GM19455 (cell line): ENCODE data around the gene TMEM129.
A peak's percentile ranks its signal among the peaks of the same experiment; 100 is the strongest.

Experiments
- ATAC-seq: cut with Tn5 transposase; IDR thresholded peaks from one replicate; pipeline ENCODE4 v1.9.1; 2021; ENCODE audit not compliant: unreplicated experiment

Gene TMEM129

DNA sequence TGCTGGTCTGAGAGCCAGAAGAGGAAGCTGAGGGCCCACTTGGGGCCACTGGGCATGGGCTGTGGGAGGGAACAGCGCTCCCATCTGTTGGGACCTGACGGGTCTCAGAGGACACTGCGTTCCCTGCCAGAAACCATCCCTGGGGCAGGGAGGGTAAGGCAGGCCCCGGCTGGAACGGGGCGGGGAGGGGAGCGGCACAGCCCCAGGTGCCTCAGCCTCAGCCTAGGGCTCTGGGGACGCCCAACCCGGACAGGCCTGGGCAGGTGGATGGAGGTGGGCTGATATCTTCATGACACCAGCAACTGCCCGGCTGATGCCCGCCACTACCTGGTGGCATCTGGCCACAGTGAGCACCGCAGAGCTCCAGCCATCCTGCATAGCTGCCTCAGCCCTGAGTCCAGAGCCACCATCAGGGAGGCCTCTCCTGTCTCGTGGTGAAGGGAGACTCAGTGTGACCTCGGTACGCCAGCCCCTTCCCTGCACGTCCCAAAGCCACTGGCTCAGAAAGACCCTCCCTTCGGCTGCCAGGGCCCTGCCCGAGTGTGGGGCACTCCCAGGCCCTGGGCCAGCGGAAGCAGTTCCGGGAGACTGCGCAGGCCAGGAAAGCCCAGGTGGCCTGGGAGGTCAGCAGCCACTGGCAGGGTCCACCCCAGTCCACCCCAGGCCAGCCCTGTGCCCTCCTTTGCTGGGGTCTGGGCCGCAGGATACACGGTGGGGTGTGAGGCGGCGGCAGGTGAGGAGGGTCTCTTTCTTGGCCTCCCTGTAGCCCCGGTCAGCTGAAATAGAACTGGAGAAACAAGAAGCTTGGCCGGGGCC lies 37.4 kb upstream of the TMEM129 start:
- no peak for ATAC-seq

DNA sequence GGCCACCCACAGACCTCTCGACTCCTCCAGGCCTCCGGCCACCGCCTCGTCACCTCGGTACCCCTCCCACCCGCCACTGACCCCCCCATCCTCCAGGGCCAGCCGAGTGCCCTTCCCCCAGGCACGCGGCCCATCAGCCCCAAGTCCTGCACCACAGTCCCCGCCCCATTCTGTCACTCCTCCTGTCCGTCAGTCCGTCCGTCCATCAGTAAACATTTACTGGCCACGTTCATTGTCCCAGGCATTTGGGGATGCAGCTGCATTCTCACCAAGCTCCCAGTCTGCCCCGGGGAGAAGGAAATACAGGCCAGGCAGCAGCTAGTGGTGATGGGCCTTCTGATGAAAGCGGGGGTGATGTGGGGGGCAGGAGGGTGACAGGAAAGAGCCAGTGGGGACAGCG lies 36.7 kb upstream of the TMEM129 start:
- ATAC-seq = no peak

DNA sequence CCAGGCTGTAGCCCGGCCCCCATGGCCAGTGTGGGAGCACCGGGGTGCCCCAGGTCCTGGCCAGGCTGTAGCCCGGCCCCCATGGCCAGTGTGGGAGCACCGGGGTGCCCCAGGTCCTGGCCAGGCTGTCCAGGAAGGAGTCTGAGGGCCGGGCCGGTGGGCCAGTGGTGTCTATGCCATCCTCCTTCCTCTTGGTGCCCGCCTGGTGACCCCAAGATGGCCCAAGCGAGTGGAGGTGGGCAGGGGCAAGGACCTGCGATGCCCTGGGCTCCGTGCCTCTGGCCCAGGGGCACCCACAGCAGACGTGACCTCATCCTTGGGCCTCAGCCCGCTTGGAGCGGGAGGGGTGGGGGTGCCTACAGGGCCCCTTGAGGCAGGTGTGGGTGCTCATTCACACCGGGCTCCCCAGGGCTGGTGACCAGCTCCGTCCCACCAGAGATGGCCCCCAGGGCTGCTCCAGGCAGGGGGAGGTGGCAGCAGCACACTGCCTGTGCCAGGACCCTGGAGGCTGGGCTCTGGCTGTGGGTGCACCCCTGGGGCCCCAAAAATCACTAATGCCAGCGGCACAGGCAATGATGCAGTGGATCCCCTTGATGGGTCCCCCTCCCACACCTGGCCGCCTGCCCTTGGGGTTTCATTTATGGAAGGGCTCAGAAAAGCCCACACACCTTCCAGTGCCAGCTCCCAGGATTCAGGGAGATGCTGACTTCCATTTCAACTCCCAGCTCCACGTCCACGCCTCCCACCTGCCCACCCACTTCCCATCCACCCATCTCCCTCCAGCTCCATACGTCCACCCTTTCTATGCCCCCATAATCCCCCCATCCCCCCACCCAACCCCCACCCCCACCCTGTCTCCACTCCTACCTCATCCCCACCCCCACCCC lies 36.0 kb upstream of the TMEM129 start:
- ATAC-seq = no peak

DNA sequence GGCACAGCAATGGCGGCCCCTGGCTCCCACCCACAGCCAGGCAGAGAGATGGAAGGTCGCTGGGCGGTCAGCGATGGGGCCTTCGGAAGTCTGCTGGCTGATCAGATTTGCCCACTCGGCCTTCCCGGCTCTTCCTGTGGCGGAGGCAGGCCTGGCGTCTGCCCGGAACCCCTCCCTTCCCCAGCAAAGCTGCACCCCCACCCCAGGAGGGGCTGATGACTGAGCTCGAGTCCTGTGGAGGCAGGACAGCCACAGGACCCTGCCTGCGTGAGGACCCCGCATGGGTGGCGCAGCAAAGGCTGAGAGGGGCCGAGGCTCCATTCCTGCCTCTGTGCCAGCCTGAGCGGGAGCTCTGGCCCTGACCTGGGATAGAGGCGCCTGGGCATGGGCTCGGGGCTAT lies 35.0 kb upstream of the TMEM129 start:
- no peak for ATAC-seq

DNA sequence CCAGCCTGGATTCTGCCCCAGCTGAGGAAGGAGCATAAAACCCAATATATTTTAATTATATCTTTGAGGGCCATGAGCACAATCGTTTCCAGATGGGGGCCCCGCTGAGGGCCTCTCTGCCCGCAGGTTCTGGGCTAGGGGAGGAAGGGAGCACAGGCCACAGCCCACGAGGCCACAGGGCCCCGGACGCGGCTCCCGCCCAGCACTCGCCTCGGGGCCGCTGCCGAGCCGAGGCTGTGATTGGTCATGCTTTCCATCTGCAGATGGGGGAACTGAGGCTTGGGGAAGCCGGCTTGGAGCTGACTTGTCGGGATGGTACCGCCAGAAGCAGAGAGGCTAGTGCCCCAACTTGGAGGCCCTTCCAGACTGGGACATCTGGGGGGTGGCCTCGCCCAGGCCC lies 34.2 kb upstream of the TMEM129 start:
- ATAC-seq = no peak

DNA sequence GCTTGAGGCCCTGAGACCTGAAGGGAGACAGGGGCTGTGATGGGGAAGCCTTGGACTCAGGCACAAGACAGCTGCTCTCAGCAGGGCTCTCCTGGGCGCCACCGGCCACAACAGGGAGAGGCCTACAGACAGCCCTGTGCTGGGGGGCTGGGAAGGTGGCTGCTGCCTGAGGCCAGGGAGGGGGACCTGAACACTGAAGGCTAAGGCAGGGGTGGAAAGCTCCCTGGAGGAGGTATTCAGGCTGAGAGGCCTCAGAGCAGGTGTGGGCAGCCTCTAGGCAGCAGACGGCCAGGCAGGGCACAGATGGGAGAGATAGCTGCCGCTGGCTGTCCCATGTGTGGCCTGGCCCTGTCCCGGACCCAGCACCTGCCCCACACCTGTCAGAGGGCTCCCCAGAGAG lies 33.2 kb upstream of the TMEM129 start:
- ATAC-seq = no peak

DNA sequence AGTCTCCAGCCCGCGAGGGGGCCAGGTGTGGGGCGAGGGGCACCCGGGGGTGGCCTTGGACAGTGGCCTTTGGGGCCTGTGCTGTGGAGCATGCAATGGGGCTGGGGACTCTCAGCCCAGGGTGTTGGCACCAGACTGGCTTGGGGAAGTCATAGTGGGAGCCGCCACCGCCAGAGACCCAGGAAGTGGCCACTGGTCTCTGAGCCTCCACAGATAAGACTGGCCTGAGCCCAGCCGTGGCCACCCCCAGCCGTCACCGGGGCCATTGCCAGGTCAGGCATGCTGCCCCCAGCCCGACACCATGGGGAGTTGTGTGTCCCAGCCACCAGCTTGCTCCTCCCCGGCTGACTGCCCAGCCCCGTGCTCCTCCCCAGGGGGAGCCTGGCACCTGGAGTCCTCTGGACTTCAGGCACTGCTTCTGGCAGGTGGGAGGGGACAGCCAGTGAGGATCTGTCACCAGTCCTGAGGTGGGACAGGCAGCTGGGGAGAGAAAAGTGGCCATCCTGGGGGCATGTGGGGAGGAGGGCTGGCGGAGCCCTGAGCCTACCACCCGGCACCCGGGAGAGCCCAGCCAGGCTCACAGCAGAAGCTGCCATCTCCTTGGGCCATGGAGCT lies 32.7 kb upstream of the TMEM129 start:
- no peak for ATAC-seq

DNA sequence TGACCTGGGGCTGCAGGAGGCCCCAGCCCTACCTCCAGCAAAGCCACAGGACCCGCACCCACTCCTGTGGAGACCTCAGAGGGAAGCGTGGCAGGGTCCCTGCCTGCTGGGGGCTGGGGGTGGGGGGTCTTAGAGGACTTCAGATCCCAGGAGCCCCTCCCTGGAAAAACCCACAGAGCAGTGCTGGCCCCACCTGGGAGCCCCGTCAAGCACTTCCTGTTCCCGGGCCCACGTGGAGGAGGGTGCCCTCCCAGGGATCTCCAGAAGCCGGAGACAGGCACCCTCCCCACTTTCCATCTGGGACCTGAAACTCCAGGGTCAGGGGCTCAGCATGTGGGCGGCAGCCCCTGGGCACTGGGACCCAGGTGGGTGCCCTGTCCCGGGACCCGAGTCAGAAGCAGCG lies 32.2 kb upstream of the TMEM129 start:
- no peak for ATAC-seq

DNA sequence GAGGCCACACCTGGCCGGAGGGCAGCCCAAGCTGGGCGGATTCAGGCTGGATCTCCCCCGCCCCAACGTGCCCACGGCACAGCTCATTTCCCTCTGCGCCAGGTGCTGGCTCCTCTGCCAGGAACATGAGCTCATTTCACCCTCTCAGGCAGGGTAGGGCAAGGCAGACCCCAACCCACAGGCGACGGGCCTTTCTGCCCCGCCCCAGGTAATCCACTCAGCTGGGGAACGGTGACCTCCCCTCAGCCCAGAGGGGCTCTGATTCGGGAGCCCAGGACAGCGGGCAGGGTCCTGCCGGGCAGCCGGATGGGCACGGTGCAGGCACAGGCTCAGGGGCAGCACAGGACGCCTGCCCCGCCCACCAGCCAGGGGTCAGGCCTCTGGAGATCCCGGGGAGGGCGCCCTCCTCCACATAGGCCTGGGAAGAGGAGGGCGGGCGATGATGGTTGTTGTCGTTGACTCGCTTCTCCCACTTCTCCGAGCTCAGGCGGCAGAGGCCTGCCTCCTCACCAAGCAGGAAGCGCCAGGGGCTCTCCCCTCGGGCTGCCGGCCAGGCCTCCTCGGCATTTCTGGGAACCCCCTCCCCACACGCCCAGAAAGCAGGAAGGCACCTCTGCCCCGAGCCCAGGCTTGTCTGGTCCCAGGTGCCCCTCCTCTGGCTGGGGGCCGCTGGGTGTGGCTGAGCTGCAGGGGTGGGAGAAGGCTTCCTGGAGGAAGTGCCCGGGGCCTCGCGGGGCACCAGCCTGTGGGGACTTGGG lies 31.3 kb upstream of the TMEM129 start:
- no peak for ATAC-seq

DNA sequence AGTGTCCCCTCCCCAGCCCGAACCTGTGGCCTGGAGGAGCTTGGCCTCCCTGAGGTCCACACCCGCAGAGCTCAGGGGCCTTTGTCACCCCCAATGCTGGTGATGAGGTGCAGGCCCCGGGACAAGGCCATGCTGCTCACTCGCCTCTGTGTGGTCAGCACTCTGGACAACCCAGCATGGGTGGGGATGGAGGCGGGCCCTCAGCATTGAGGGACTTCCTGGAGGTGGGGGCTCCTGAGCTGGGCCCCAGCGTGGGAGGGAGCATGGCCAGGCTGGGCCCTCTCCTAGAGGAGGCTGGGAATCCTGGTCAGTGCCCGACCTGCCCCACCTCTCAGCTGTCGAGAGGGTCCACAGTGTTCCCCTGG lies 30.8 kb upstream of the TMEM129 start:
- ATAC-seq = no peak

DNA sequence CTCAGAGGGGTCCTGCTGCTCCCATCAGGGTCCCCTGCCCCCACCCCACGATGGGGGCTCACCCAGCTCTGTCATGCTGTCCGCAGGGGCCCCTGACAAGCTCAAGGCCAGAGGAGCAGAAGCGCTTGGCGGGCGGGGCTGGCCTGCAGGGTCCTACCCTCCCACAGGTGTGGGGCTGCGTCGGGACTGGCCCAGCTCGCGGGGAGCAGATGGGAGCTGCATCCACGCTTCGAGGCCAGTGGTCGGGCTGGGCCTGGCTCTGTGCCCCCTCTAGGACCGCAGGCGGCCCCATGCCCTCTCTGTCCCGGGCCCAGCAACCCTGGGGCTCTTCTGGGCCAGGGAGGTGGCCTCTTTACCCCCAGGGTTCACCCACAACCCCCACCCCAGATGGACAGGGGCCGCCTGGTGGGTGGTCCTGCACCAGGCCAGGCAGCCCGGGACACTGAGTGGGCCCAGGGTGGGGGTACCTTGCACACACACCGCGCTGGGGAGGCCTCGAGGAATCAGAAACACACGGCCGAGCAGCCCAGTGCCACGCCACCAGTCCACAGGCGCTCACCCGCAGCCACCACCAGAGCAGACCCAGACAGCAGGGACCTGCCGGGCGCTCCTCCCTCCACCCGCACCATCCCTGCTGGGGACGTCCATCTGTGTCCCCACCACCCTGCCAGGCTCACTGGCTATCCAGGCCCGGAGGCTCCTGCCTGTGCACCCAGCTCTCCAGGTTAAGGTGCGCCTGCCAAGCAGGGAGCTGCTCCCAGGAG lies 30.2 kb upstream of the TMEM129 start:
- ATAC-seq = no peak

DNA sequence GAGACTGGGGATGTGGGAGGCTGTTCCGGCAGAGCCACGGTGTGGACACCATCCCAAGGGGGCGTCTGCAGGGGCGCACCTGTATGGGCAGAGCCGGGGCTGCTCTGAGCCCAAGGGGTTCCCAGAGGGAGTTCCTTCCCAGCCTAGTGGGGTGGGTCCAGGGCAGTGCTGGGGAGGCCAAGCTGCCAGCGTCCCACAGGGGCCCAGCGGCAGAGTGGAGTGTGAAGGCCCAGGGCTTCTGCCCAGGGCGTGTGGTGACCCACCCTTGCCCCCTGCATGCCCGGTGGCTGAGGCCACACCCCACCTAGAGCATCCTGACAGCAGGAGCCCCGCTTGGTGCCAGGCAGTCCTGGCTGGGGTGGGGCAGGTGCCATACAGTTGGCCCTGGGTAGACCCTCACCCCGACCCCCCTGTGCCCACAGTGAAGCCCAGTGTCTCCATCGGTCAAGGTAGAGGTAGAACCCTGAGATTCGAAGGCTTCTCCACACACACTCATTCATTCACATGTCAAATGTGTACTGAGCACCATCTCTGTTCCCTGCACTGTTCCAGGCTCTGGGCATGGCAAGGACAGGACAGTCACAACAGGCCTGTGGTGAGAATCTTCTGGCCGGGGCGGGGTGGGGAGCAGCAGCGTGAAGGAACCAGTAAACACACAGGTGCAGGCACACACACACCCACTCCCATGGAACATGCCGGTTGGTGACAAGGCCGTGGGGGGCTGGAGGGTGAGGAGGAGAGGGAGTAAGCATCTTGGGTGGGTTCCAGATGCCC lies 29.4 kb upstream of the TMEM129 start:
- ATAC-seq = no peak

DNA sequence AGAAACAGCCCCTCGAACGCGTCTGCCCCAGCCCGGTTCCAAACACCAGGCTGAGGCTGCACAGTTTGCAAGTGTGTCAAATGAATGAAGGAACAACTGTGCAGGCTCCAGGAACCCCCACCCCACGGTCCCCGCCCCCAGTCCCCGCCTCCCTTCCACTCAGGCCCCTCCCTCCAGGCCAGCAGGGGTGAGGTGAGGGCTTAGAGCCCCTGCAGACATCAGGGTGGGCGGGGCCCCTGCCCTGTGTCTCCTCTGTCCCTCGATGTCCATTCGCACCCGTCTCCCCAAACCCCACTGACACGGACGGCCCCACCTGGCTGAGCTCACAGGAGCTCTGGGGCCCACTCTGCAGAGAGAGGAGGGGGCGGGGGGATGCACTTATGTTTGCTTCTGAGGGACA lies 28.7 kb upstream of the TMEM129 start:
- no peak for ATAC-seq

DNA sequence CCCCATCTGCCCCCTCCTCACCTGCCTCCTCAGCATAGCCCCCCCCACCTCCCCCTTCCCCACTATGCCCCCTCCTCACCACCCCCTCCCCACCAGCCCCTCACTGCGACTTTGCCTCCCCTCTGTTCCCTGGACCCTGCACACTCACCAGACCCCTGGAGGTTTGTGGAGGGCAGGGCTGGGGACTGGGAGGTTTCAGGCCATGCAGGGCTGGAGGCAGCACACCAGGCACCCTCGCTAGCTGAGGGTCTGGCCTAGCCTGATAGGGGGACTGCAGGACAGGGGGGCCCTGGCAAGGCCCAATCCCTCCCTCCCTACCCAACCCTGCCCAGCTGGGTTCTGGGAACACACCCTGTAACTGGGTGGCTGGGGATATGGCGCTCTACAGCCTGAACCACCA lies 28.2 kb upstream of the TMEM129 start:
- no peak for ATAC-seq

DNA sequence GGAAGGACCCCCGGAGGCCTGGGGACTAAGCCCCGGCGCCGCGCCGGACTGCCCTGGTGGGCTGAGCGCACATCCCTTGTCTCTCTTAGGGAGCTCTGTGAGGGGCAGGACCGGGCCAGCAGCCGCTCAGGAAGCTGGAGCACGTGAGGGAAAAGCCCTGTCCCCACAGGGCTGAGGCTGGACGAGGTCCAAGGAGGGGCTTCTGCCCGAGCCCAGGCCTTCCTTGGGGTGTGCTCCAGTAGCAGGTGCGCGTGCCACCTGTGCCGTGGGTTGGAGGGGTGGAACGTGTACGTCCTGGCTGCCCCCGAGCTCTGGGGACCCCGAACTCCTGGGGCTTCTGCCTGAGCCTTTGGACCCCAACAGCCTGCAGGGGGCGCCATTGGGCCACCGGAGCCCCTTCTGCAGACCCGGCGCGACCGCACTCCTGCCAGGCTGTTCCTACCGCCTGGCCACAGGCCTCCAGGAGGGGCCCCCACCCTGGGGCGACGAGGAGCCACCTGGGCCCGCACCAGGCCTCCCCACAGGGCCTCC lies 27.4 kb upstream of the TMEM129 start:
- ATAC-seq = peak; percentile 44

DNA sequence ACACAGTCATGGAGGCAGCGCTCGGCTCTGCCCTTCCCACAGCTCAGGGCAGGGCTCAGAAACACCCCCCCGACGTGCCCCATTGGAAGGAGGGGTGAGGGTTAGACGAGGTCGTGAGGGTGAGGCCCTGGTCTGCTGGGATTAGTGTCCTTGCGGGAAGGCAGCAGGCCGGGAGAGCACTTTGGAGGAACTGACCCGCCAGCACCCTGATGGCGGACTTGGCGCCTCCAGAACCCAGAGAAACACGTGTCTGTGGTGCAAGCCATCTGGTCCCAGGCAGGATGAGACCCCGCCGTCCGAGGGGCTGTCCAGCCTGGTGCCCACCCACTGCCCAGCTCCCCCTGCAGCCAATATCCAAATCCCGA lies 26.5 kb upstream of the TMEM129 start:
- ATAC-seq = no peak

DNA sequence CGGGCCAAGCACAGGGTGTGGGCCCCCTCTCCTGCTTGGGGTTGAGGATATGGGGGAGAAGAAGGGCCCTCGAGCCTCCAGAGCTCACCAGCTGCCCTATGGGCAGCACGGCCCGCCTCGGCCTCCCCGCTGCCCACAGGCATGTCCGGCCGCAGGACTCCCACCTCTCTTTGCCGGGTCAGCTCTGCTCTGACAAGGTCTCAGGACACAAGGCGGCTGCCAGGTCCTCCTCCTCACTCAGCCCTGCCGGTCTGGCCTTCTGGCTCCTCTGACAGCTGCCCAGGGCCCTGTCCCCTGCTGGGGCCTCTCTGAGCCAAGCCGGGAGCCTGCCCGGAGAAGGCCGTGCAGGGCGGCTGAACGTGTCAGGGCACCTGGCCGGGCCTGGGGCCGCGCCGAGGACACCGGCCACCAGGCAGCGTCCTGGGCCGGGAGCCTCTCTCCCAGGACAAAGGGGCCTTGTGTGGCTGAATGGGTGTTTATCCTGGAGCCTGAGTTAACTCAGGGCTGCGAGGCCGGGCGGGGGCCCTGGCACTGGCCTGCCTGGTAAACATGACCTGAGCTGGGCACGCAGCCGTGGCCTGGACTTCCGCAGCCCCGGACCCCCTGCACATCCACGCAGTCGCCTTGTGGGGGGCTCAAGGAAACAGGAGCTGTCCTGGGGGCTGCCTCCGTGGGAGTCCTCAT lies 25.9 kb upstream of the TMEM129 start:
- ATAC-seq = no peak

DNA sequence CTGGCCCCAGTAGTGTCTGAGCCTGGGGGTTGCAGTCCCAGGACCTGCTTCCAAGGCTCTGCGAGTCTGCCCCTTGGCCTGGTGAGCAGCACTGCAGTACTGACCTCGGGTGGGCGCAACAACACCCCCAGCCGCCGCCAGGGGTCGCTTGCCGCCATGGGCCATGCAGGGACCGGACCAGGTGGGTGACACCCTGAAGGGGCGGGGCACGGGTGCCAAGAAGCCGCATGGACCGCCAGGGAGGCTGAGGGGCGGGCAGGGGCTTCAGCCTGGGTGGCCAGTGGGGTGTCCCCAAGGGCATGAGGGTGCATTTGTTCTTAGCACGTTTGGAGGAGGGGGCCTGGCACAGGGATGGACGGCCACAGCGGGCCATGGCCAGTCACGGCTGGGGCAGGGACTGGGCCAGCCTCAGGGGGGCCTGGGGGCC lies 25.2 kb upstream of the TMEM129 start:
- no peak for ATAC-seq

DNA sequence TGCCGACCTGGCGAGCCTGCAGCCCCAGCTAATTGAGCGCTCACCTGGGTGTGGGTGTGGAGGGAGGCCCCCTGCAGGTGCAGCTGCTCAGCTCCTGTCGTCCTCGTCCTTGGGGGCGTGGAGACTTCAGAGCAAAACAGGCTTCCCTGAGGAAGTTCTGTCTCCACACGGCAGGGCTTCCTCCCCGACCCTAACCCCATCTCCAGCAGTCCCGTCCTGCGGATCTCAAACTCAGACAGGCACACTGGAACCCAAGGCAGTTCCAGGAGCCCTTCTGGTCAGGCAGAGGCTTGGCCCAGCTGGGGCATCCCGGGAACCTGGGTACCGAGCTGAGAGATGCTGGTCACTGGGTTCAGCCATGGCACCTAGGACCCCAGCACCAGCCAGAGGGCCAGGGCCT lies 24.6 kb upstream of the TMEM129 start:
- no peak for ATAC-seq
